Effector memory CD4-positive, alpha-beta T cell (primary cell): ENCODE measurements around the gene SERPINA5.

ENCODE experiments used
- DNase-seq, 3 donors: peaks; one replicate each; pipeline ENCODE4 v3.0.0-alpha.2; 2020
- H3K27ac ChIP-seq: 2 replicates; pipeline ENCODE4 v1.7.0; 2013; ENCODE audit warnings: mild to moderate bottlenecking, low read length, moderate library complexity; ENCODE audit not compliant: insufficient read depth, poor library complexity, severe bottlenecking
- H3K27me3 ChIP-seq: replicated peaks from 2 replicates; pipeline ENCODE4 v1.7.0; 2013; ENCODE audit warnings: mild to moderate bottlenecking, low read length; ENCODE audit not compliant: insufficient read depth, control insufficient read depth, poor library complexity, severe bottlenecking
- H3K36me3 ChIP-seq: 2 replicates; pipeline ENCODE4 v1.7.0; 2013; ENCODE audit warnings: mild to moderate bottlenecking, low read length, moderate library complexity; ENCODE audit not compliant: control insufficient read depth, insufficient read depth
- H3K4me1 ChIP-seq: 2 replicates; pipeline ENCODE4 v1.7.0; 2013; ENCODE audit warnings: low read length, mild to moderate bottlenecking; ENCODE audit not compliant: control insufficient read depth, insufficient read depth, poor library complexity, severe bottlenecking
- H3K4me3 ChIP-seq: 2 replicates; pipeline ENCODE4 v1.7.0; 2013; ENCODE audit warnings: low read length, low read depth, mild to moderate bottlenecking; ENCODE audit not compliant: insufficient read depth, poor library complexity, severe bottlenecking
- H3K9me3 ChIP-seq: 2 replicates; pipeline ENCODE4 v1.7.0; 2013; ENCODE audit warnings: mild to moderate bottlenecking, low read length, moderate library complexity; ENCODE audit not compliant: control insufficient read depth

Gene SERPINA5

DNA sequence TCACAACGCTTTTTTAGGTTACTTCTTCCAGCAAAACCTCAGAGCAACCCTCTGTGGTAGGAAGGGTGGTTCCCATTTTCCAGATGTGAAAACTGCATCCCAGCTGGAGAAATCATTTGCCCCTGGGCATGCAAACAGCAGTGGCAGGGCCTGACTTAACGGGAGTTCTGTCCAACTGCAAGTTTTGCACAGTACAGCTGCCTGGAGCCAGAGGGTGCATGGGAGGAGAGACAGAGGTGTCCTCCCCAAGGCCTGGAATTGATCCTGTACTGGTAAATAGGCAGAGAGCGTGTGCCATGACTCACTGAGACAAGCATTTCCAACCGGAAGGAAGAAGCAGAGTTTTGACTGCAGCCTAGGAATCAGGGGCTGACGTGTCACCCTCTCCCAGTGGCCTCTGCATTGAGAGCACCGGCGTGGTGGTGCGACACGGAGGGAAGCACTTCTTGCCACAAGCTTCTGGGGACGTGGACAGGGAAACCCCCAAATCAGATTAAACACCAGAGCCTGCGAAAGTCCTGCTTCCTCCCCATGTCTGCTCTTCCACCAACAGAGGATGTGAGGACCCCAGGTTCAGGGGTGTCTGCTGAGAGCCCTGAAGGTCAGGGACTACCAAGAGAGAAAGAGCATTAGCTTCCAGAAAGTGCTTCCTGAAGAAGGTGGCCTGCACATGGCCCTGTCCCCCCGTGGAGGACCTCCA lies 39.0 kb upstream of the SERPINA5 start:
- H3K27me3 ChIP-seq, result no peaks in the 10 kb centered on the region
- no peaks in the 10 kb centered on the region for H3K36me3 ChIP-seq
- H3K9me3 ChIP-seq, result no peaks in the 10 kb centered on the region
- no peak overlapping the region for H3K27ac ChIP-seq
- no peaks in the 10 kb centered on the region for H3K4me1 ChIP-seq
- DNase-seq, result no peak
- H3K4me3 ChIP-seq, result no peak overlapping the region

DNA sequence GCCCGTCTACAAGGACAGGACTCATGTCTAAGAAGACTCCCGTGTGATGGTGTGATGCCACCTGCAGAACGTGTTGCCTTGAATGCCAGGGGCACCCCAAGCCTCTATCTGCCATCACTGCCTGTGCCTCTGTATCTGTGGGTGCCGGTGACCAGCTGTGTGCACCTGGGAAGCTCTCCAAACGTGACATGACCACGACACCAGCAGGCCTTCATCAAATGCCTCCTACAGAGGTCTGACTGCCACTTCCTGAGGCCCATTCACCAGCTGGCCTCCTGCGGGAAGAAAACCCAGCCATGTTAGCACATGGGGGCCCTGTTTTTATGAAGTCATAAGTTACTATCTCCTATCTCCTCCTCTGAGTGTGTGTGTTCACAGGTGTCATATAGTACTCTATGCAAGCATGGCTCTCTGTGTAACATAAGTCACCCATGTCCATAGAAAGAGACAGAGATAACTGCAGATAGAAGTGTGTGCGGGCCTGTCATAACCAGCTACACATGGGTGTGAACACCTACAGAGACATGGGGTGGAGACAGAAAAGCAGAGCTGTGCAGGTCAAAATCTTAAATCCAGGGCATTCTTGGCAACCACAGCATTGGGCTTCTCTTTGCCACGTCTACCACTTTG lies 38.3 kb upstream of the SERPINA5 start:
- no peaks in the 10 kb centered on the region for H3K9me3 ChIP-seq
- no peak overlapping the region for H3K4me3 ChIP-seq
- no peaks in the 10 kb centered on the region for H3K36me3 ChIP-seq
- no peak for DNase-seq
- no peaks in the 10 kb centered on the region for H3K27me3 ChIP-seq
- no peaks in the 10 kb centered on the region for H3K4me1 ChIP-seq
- H3K27ac ChIP-seq, result no peak overlapping the region

DNA sequence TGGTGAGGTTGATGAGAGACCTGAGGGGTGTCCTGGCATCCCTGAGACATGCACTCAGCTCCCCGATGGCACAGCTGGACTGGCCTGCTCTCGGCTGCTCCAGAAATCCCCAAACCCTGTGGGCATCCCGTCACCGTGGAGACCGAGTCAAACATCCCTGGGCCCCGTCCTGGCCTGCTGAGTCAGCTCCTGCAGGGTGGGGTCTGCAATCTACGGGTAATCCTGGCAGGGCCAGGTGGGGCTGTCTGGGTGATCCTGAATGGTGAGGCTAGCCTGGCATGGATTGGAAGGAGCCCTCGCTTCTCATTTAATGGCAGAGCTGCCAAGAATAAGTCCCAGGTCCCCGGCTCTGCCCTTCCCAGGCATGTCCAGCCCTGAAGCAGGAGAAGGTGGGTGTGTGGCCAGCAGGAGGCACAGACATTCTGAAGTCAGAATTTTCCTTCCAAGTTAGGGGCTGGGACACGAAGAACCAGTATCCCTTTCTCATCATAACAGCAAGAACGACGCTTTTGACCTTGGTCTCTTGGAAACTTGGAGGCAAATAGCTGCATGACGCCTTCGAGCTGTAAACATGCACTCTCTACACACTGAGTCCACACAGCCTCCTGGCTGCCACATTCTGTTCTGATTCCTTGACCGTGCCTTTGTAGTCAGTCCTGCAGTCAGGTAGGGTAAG lies 37.6 kb upstream of the SERPINA5 start:
- H3K27ac ChIP-seq, result no peak overlapping the region
- no peak for DNase-seq

DNA sequence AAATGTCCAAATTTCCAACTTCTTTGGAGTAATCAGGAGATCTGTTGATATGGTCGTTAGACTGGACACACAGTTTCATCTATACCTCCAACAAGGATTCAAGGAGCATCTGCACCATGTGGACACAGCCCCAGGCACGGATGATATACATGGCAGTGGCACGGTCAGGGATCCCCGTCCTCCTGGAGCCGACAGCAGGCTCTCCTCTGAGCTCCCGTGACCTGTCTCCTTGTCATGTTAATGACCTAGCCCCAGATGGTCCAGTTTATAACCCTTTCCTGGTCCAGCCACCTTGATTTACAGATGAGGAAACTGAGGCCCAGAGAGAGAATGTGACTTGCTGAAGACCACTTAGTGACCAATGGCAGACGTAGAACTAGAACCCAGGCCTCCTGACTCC lies 36.5 kb upstream of the SERPINA5 start:
- DNase-seq, result no peak
- no peaks in the 10 kb centered on the region for H3K27me3 ChIP-seq
- no peaks in the 10 kb centered on the region for H3K36me3 ChIP-seq
- no peaks in the 10 kb centered on the region for H3K4me1 ChIP-seq
- H3K9me3 ChIP-seq, result no peaks in the 10 kb centered on the region
- no peak overlapping the region for H3K27ac ChIP-seq
- H3K4me3 ChIP-seq, result no peak overlapping the region

More for the DNA sequence above, 37.6 kb upstream of the SERPINA5 start:
- H3K9me3 ChIP-seq, result no peaks in the 10 kb centered on the region
- no peaks in the 10 kb centered on the region for H3K36me3 ChIP-seq
- H3K27me3 ChIP-seq, result no peaks in the 10 kb centered on the region
- no peaks in the 10 kb centered on the region for H3K4me1 ChIP-seq
- H3K4me3 ChIP-seq, result no peak overlapping the region

DNA sequence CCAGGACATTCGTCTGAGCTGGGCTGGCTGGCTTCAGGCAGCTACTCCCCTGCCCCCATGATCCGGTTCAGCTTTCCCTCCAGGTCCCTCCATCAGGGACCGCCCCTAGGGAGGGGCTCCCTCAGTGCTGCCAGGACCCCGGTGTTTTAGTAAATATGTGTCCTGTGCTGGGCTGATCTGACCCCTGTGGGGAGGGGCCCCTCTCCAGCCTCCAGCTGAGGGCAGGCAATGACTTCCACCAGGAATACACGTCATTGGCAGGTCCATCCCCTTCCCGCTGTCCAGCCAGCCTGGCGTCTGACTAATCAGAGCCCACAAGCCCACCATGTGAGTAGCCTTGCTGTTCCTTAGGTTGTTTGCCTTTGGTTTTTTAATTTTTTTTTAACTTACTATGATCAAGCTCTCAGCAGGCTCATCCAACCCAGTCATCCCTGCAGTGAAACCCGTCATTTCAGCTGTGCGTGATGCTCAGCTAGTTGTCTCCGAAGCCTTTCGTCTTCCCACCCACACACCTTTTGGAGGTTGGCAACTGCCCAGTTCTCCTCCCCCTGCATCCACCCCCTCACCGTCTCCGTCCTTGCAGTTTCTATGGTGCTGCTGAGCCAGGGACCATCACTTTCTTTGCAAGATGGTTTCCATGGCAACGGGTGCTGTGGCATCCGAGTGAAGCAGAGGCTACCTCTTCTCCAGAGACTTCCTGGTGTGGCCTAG lies 35.9 kb upstream of the SERPINA5 start:
- peaks cover 5% of the 10 kb centered on the region for H3K27me3 ChIP-seq

DNA sequence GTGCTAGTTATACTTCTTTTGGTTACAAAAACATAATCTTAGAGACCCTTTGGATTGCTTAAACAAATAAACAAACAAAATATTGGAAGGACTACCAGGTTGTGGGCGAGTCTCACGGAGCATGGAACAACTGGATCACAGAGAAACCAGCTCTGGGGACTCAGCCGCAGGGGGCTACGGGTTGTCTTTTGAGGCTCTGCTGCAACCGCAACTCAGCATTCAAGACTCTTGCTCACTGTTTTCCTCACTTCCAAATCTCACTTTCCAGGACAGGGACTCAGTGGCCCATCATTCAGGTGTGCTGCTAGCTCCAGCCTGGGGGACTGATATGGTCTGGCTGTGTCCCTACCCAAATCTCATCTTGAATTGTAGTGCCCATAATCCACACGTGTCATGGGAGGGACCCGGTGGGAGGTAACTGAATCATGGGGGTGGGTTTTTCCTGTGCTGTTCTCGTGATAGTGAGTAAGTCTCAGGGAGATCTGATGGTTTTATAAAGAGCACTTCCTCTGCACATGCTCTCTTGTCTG lies 34.0 kb upstream of the SERPINA5 start:
- H3K36me3 ChIP-seq, result no peaks in the 10 kb centered on the region
- H3K4me1 ChIP-seq, result no peaks in the 10 kb centered on the region
- H3K27ac ChIP-seq, result no peak overlapping the region
- H3K27me3 ChIP-seq, result peaks cover 5% of the 10 kb centered on the region
- no peak overlapping the region for H3K4me3 ChIP-seq
- no peak for DNase-seq
- H3K9me3 ChIP-seq, result no peaks in the 10 kb centered on the region

More for the DNA sequence above, 35.9 kb upstream of the SERPINA5 start:
- no peaks in the 10 kb centered on the region for H3K4me1 ChIP-seq
- no peaks in the 10 kb centered on the region for H3K36me3 ChIP-seq
- no peaks in the 10 kb centered on the region for H3K9me3 ChIP-seq
- no peak overlapping the region for H3K4me3 ChIP-seq
- DNase-seq, result no peak
- no peak overlapping the region for H3K27ac ChIP-seq

DNA sequence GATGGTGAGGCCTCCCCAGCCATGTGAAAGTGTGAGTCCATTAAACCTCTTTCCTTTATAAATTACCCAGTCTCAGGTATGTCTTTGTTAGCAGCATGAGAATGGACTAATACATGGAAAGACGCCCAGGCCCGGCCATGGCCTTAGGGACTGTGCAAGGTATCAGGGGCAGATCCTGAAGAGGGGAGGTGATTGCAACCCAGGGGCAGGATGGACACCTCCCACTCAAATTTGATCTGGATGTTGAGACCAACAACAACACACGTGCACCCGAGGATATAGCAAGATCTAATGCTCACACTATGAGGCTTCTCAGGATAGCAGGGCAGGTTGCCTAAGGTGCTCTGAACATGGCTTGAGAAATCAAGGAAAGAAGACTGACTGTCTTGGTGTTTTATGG lies 33.5 kb upstream of the SERPINA5 start:
- no peaks in the 10 kb centered on the region for H3K9me3 ChIP-seq
- no peak overlapping the region for H3K27ac ChIP-seq
- H3K4me3 ChIP-seq, result no peak overlapping the region
- H3K27me3 ChIP-seq, result peaks cover 5% of the 10 kb centered on the region
- H3K4me1 ChIP-seq, result no peaks in the 10 kb centered on the region
- H3K36me3 ChIP-seq, result no peaks in the 10 kb centered on the region
- DNase-seq, result no peak

DNA sequence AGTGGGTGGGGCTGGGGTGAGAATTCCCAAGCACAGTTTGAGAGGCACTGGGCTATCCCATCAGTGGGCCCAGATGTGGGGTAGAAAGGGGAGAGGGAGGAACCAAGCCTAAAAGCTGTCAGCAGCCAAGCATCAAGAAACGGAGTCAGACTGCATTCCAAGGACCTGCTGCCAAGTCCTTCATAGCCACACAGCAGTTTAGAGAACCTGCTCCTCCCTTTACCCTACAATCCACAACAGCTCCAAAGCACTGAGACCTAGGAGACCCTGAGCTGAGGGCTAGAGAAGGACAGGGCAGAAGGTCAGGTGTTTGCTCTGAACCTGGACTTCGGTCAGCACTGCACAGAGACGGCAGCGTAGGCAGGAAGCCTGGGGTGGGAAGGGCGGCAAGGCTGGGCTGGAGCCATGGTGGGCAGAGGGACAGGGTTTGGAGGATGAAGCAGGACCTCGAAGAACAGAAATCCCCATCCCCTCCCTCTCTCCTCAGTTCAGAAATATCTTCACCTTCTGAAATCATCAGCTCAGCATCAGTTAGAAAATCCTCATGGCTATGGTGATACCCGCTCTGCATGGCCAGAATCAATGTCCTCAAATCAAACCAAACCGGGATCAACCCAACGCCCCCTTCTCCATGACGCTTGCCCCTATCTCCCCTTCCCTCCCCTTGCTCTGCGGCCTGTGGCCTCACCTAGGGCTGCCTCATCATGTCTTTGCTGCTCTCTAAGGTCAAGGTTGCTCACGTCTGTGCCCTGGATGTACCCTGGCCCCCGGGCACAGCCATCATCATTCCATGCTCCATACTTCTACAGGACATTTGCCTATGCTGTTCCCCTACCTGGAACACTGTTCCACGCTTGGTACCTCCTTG lies 32.9 kb upstream of the SERPINA5 start:
- no peak overlapping the region for H3K4me3 ChIP-seq
- no peaks in the 10 kb centered on the region for H3K4me1 ChIP-seq
- H3K27ac ChIP-seq, result no peak overlapping the region
- no peaks in the 10 kb centered on the region for H3K9me3 ChIP-seq
- no peaks in the 10 kb centered on the region for H3K36me3 ChIP-seq
- no peak for DNase-seq
- H3K27me3 ChIP-seq, result peaks cover 5% of the 10 kb centered on the region
